HG03039 (cell line): ENCODE results near the gene ACTR6.
"Not testable (repeated sequence)": the region's sequence is repeated elsewhere in the genome, so short reads cannot be mapped to it uniquely, and the experiment has no call there.

ENCODE experiments used
- ATAC-seq: cut with Tn5 transposase; IDR thresholded peaks from one replicate; pipeline ENCODE4 v1.9.1; 2021; ENCODE audit warnings: mild to moderate bottlenecking, moderate library complexity; ENCODE audit not compliant: unreplicated experiment

Gene ACTR6

GRCh38 chr12:100219328-100220109, 18.9 kb downstream of the ACTR6 start:
- ATAC-seq = no peak

GRCh38 chr12:100221523-100221922, 20.9 kb downstream of the ACTR6 start:
- no peak for ATAC-seq

GRCh38 chr12:100222173-100222572, 21.6 kb downstream of the ACTR6 start:
- not testable (repeated sequence) for ATAC-seq

GRCh38 chr12:100225491-100225890, 24.9 kb downstream of the ACTR6 start:
- ATAC-seq = no peak

GRCh38 chr12:100229036-100229635, 28.5 kb downstream of the ACTR6 start:
- ATAC-seq = no peak

GRCh38 chr12:100229876-100230275, 29.3 kb downstream of the ACTR6 start:
- no peak for ATAC-seq

- not testable (repeated sequence) for ATAC-seq
Observed at GRCh38 chr12:100231873-100232272, 31.3 kb downstream of the ACTR6 start.

- no peak for ATAC-seq
Observed at GRCh38 chr12:100234166-100234565, 33.6 kb downstream of the ACTR6 start.

GRCh38 chr12:100234591-100235304, 34.1 kb downstream of the ACTR6 start:
- ATAC-seq = no peak

GRCh38 chr12:100238801-100239200, 38.2 kb downstream of the ACTR6 start:
- ATAC-seq = no peak

- ATAC-seq = no peak
Observed at GRCh38 chr12:100239589-100239988, 39.0 kb downstream of the ACTR6 start.

GRCh38 chr12:100243137-100243536, 42.5 kb downstream of the ACTR6 start:
- no peak for ATAC-seq

GRCh38 chr12:100247765-100248164, 47.1 kb downstream of the ACTR6 start:
- no peak for ATAC-seq

- ATAC-seq = no peak
Observed at GRCh38 chr12:100248886-100249285, 48.3 kb downstream of the ACTR6 start.

GRCh38 chr12:100249941-100250340, 49.3 kb downstream of the ACTR6 start:
- no peak for ATAC-seq

GRCh38 chr12:100251917-100252316, 51.3 kb downstream of the ACTR6 start:
- no peak for ATAC-seq

- no peak for ATAC-seq
Observed at GRCh38 chr12:100253437-100253836, 52.8 kb downstream of the ACTR6 start.

GRCh38 chr12:100254876-100255275, 54.3 kb downstream of the ACTR6 start:
- no peak for ATAC-seq

GRCh38 chr12:100258127-100258526, 57.5 kb downstream of the ACTR6 start:
- ATAC-seq = no peak

- ATAC-seq = no peak
Observed at GRCh38 chr12:100263131-100263530, 62.5 kb downstream of the ACTR6 start.

GRCh38 chr12:100265107-100265506, 64.5 kb downstream of the ACTR6 start:
- not testable (repeated sequence) for ATAC-seq
